ENCODE results near the gene NPLOC4.
"Not testable (repeated sequence)": the region's sequence is repeated elsewhere in the genome, so short reads cannot be mapped to it uniquely, and the experiment has no call there.

- TF ChIP-seq, protein P1, sequence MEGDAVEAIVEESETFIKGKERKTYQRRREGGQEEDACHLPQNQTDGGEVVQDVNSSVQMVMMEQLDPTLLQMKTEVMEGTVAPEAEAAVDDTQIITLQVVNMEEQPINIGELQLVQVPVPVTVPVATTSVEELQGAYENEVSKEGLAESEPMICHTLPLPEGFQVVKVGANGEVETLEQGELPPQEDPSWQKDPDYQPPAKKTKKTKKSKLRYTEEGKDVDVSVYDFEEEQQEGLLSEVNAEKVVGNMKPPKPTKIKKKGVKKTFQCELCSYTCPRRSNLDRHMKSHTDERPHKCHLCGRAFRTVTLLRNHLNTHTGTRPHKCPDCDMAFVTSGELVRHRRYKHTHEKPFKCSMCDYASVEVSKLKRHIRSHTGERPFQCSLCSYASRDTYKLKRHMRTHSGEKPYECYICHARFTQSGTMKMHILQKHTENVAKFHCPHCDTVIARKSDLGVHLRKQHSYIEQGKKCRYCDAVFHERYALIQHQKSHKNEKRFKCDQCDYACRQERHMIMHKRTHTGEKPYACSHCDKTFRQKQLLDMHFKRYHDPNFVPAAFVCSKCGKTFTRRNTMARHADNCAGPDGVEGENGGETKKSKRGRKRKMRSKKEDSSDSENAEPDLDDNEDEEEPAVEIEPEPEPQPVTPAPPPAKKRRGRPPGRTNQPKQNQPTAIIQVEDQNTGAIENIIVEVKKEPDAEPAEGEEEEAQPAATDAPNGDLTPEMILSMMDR (IDR thresholded peaks at IDR 0.05) = peak; percentile 26 to 59 (median 48)
- TF ChIP-seq POLR2A (IDR thresholded peaks at IDR 0.05) = not testable (repeated sequence)
Observed at GRCh38 chr17:81675515-81676221, 38.8 kb upstream of the NPLOC4 start.

All from uterus (tissue), 2 donors.